Activated naive CD4-positive, alpha-beta T cell treated with anti-CD3 and anti-CD28 coated beads for 36 hours (primary cell): ENCODE measurements around the gene CTSS. TPM values are rescaled to one million over a fixed set of nuclear protein-coding genes. Genes with fewer than 3 reads are reported as not detected.

Experiments
- CTCF ChIA-PET: fragments of 350-600 bp; sonication (Branson Sonifier 250); formaldehyde crosslinking; loops from one replicate; lab custom pipeline; 2021; ENCODE audit warnings: antibody characterized with exemption; lab: Charles Lee
- DNase-seq: peaks from one replicate; pipeline ENCODE4 v3.0.0-alpha.2; 2020
- H3K27ac Mint-ChIP-seq: one replicate; pipeline ENCODE4 v1.8.0; 2021; ENCODE audit warnings: mild to moderate bottlenecking, mixed read lengths
- H3K27me3 Mint-ChIP-seq: one replicate; pipeline ENCODE4 v1.8.0; 2021; ENCODE audit warnings: low read depth, mixed read lengths
- H3K36me3 Mint-ChIP-seq: one replicate; pipeline ENCODE4 v1.8.0; 2021; ENCODE audit warnings: low read depth, mixed read lengths
- H3K4me1 Mint-ChIP-seq: one replicate; pipeline ENCODE4 v1.8.0; 2021; ENCODE audit warnings: low read depth, mixed read lengths
- H3K4me3 Mint-ChIP-seq: one replicate; pipeline ENCODE4 v1.8.0; 2021; ENCODE audit warnings: mild to moderate bottlenecking, moderate library complexity, mixed read lengths
- H3K9me3 Mint-ChIP-seq: one replicate; pipeline ENCODE4 v1.8.0; 2021; ENCODE audit warnings: mixed read lengths
- intact Hi-C: fragments of 100-400 bp; cut with micrococcal nuclease; formaldehyde crosslinking; loops from one replicate; pipeline ENCODE4 v1.15.1; 2023
- total RNA-seq, 2 experiments: library from RNA; stranded (reverse); gene quantifications; one replicate each; pipeline ENCODE4 v1.2.3, GENCODE V29; 2021

CTSS gene
- total RNA-seq = 10 to 100 TPM; 37.0 to 37.7 TPM

- Mint-ChIP-seq H3K9me3 (no peaks in the 10 kb centered on the region), H3K27ac (peak within 1 kb of the TSS; percentile 94), H3K4me3 (peak within 1 kb of the TSS; percentile 90), H3K27me3 (no peaks in the 10 kb centered on the region), H3K4me1 (peaks cover 48% of the 10 kb centered on the region), H3K36me3 (peaks cover 11% of the 10 kb centered on the region)
- CTCF ChIA-PET = interaction anchor here (0.8 to 1.8 kb wide), 4 partner anchors 9 to 205 kb away, joined by 3 to 6 read pairs (median 4); no protein-coding TSS in a partner anchor
- intact Hi-C loops = loop anchor here (1.0 to 10.0 kb wide), 9 partner anchors 68 to 241 kb away; partner anchors contain the start of genes ARNT, GOLPH3L, MINDY1 and SETDB1
- no peak for DNase-seq
These were observed at the start of gene CTSS for GRCh38 chr1:150765296-150765976. Gene CTSS, minus strand, starts transcription at chr1:150765778. Its CDS starts 1,015 bp downstream, at chr1:150764763.

GRCh38 chr1:150813028-150813707 lies 47.6 kb upstream of the CTSS start:
- intact Hi-C loops = loop anchor here (1.0 kb wide), 1 partner anchor 252 kb away; no protein-coding TSS in a partner anchor
- peak; percentile 44 for DNase-seq
- peaks cover 1% of the 10 kb centered on the region for H3K4me1 Mint-ChIP-seq
- CTCF ChIA-PET = interaction anchor here (0.9 to 2.5 kb wide), 4 partner anchors 10 to 252 kb away, joined by 3 to 7 read pairs (median 5); no protein-coding TSS in a partner anchor
- no peak overlapping the region for H3K4me3 Mint-ChIP-seq
- no peaks in the 10 kb centered on the region for H3K9me3 Mint-ChIP-seq
- peaks cover 10% of the 10 kb centered on the region for H3K36me3 Mint-ChIP-seq
- H3K27ac Mint-ChIP-seq = no peak overlapping the region
- H3K27me3 Mint-ChIP-seq = no peaks in the 10 kb centered on the region

- DNase-seq = no peak
- Mint-ChIP-seq H3K4me1 (peaks cover 16% of the 10 kb centered on the region), H3K9me3 (no peaks in the 10 kb centered on the region), H3K27ac (no peak overlapping the region), H3K4me3 (no peak overlapping the region), H3K27me3 (no peaks in the 10 kb centered on the region), H3K36me3 (peaks cover 3% of the 10 kb centered on the region)
- CTCF ChIA-PET = no interaction called here
- intact Hi-C loops = no loop called here
These were observed 45.5 kb upstream of the CTSS start for GRCh38 chr1:150810958-150811659.

- Mint-ChIP-seq H3K27me3 (no peaks in the 10 kb centered on the region), H3K4me3 (no peak overlapping the region), H3K4me1 (peaks cover 16% of the 10 kb centered on the region), H3K27ac (no peak overlapping the region), H3K9me3 (no peaks in the 10 kb centered on the region), H3K36me3 (peaks cover 1% of the 10 kb centered on the region)
- CTCF ChIA-PET = no interaction called here
- intact Hi-C loops = no loop called here
- no peak for DNase-seq
These were observed 44.1 kb upstream of the CTSS start for GRCh38 chr1:150809651-150810050.

GRCh38 chr1:150808846-150809245 lies 43.3 kb upstream of the CTSS start:
- DNase-seq = no peak
- no peaks in the 10 kb centered on the region for H3K36me3 Mint-ChIP-seq
- H3K4me1 Mint-ChIP-seq = peaks cover 16% of the 10 kb centered on the region
- H3K9me3 Mint-ChIP-seq = no peaks in the 10 kb centered on the region
- CTCF ChIA-PET = interaction anchor here (0.7 kb wide), 1 partner anchor 223 kb away, joined by 3 read pairs; no protein-coding TSS in a partner anchor
- intact Hi-C loops = no loop called here
- H3K27me3 Mint-ChIP-seq = no peaks in the 10 kb centered on the region
- H3K4me3 Mint-ChIP-seq = no peak overlapping the region
- no peak overlapping the region for H3K27ac Mint-ChIP-seq

- Mint-ChIP-seq H3K4me3 (peak within 1 kb of the TSS; percentile 3), H3K27me3 (no peaks in the 10 kb centered on the region), H3K27ac (no peak within 1 kb of the TSS), H3K4me1 (peaks cover 16% of the 10 kb centered on the region), H3K9me3 (no peaks in the 10 kb centered on the region), H3K36me3 (no peaks in the 10 kb centered on the region)
- intact Hi-C loops = no loop called here
- CTCF ChIA-PET = interaction anchor here (0.6 kb wide), 1 partner anchor 16 kb away, joined by 3 read pairs; no protein-coding TSS in a partner anchor
- no peak for DNase-seq
These were observed 42.5 kb upstream of the CTSS start, which contains the start of gene CTSK for GRCh38 chr1:150808121-150808520. Gene CTSK, minus strand, starts transcription at chr1:150808260. Its CDS starts 1,455 bp downstream, at chr1:150806805.

GRCh38 chr1:150807249-150808023 lies 41.9 kb upstream of the CTSS start:
- CTCF ChIA-PET = no interaction called here
- no peak for DNase-seq
- Mint-ChIP-seq H3K27me3 (no peaks in the 10 kb centered on the region), H3K4me1 (peaks cover 16% of the 10 kb centered on the region), H3K4me3 (peak overlapping the region; percentile 3), H3K27ac (no peak overlapping the region), H3K9me3 (no peaks in the 10 kb centered on the region), H3K36me3 (no peaks in the 10 kb centered on the region)
- intact Hi-C loops = no loop called here

GRCh38 chr1:150805899-150806298 lies 40.3 kb upstream of the CTSS start:
- no peaks in the 10 kb centered on the region for H3K9me3 Mint-ChIP-seq
- intact Hi-C loops = no loop called here
- DNase-seq = no peak
- no peak overlapping the region for H3K4me3 Mint-ChIP-seq
- peaks cover 16% of the 10 kb centered on the region for H3K4me1 Mint-ChIP-seq
- CTCF ChIA-PET = no interaction called here
- H3K27ac Mint-ChIP-seq = no peak overlapping the region
- H3K27me3 Mint-ChIP-seq = no peaks in the 10 kb centered on the region
- no peaks in the 10 kb centered on the region for H3K36me3 Mint-ChIP-seq

GRCh38 chr1:150804671-150805070 lies 39.1 kb upstream of the CTSS start:
- Mint-ChIP-seq H3K27ac (no peak overlapping the region), H3K4me1 (peaks cover 16% of the 10 kb centered on the region), H3K9me3 (no peaks in the 10 kb centered on the region), H3K27me3 (no peaks in the 10 kb centered on the region), H3K4me3 (no peak overlapping the region), H3K36me3 (no peaks in the 10 kb centered on the region)
- no peak for DNase-seq
- CTCF ChIA-PET = interaction anchor here (1.1 kb wide), 1 partner anchor 118 kb away, joined by 3 read pairs; no protein-coding TSS in a partner anchor
- intact Hi-C loops = no loop called here

- Mint-ChIP-seq H3K27me3 (no peaks in the 10 kb centered on the region), H3K4me1 (no peaks in the 10 kb centered on the region), H3K9me3 (no peaks in the 10 kb centered on the region), H3K36me3 (no peaks in the 10 kb centered on the region), H3K27ac (no peak overlapping the region), H3K4me3 (no peak overlapping the region)
- CTCF ChIA-PET = no interaction called here
- intact Hi-C loops = no loop called here
- DNase-seq = no peak
These were observed 33.5 kb upstream of the CTSS start for GRCh38 chr1:150799089-150799488.

GRCh38 chr1:150798525-150798924 lies 32.9 kb upstream of the CTSS start:
- H3K9me3 Mint-ChIP-seq = no peaks in the 10 kb centered on the region
- no peak for DNase-seq
- CTCF ChIA-PET = interaction anchor here (0.5 kb wide), 1 partner anchor 149 kb away, joined by 3 read pairs; no protein-coding TSS in a partner anchor

More at GRCh38 chr1:150798525-150798924, 32.9 kb upstream of the CTSS start:
- no peaks in the 10 kb centered on the region for H3K36me3 Mint-ChIP-seq
- H3K27ac Mint-ChIP-seq = no peak overlapping the region
- H3K4me1 Mint-ChIP-seq = no peaks in the 10 kb centered on the region
- no peaks in the 10 kb centered on the region for H3K27me3 Mint-ChIP-seq
- intact Hi-C loops = no loop called here
- no peak overlapping the region for H3K4me3 Mint-ChIP-seq
